Lower leg skin (tissue), 4 donors: ENCODE data around the gene KLHL5. TPM values are rescaled to one million over a fixed set of nuclear protein-coding genes. Genes with fewer than 3 reads are reported as not detected.

Experiments
- DNase-seq, 2 donors: peaks; one replicate each; pipeline ENCODE4 v3.0.0-alpha.2; 2019; ENCODE audit warnings: low spot score in 2 of 2
- H3K4me3 ChIP-seq: fragments of 200-600 bp; sonication (generic); 2 replicates; pipeline ENCODE4 v1.5.1; 2017; ENCODE audit warnings: mild to moderate bottlenecking, low read depth; ENCODE audit not compliant: poor library complexity, severe bottlenecking
- POLR2A ChIP-seq, 2 donors: fragments of 450-650 bp; IDR thresholded peaks; one replicate each; pipeline ENCODE4 v1.6.1; 2016 to 2017; ENCODE audit warnings: antibody characterized with exemption in 2 of 2, mild to moderate bottlenecking in 1 of 2, moderate library complexity in 1 of 2
- WGBS, 2 donors: methylation state at CpG; one replicate each; pipeline ENCODE4 v1.1.5; 2018; 5-methylcytosine and 5-hydroxymethylcytosine counted together
- intact Hi-C: fragments of 100-400 bp; cut with DNase I; formaldehyde crosslinking; loops from one replicate; pipeline ENCODE4 v1.15.0; 2023; ENCODE audit warnings: low total_unique reads
- total RNA-seq, 4 donors: library from RNA; depleted of rRNA; stranded (reverse); fragments of >200 nt; gene quantifications; one replicate each; pipeline ENCODE4 v1.1.0, GENCODE V29; 2016
- TF ChIP-seq, protein P1 (sequence below), 3 donors: fragments of 450-650 bp; IDR thresholded peaks; one replicate each; pipeline ENCODE4 v1.5.1; 2016; ENCODE audit warnings: antibody characterized with exemption in 3 of 3, mild to moderate bottlenecking in 3 of 3, moderate library complexity in 2 of 3

KLHL5 gene
- total RNA-seq, 4 donors from 2014 or later = 4.8 to 14.5 (median 11.2) TPM

DNA sequence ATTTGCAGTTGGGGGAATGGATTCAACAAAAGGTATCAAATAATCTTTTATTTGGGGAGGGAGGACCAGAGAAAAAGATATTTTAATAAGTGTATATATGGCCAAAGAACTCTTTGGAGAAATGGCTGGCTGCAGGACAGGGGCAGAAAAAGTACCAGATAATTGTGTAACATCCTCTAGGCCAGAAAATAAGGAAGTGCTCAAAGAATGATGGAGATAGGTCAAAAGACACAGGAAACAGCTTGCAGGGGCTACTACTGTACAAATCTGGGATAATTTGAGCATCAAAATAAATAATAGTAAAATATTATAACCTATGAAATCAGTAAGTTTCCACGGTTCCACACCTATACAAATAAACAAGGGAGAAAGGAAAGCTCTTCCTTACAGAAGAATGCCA is 34.8 kb downstream of the KLHL5 start:
- no peak overlapping the region for H3K4me3 ChIP-seq
- 88 to 96% methylated on average over 1 of the region's 1 CpG for WGBS, 2 donors
- intact Hi-C loops = no loop called here
- DNase-seq = no peak
- TF ChIP-seq, protein P1, sequence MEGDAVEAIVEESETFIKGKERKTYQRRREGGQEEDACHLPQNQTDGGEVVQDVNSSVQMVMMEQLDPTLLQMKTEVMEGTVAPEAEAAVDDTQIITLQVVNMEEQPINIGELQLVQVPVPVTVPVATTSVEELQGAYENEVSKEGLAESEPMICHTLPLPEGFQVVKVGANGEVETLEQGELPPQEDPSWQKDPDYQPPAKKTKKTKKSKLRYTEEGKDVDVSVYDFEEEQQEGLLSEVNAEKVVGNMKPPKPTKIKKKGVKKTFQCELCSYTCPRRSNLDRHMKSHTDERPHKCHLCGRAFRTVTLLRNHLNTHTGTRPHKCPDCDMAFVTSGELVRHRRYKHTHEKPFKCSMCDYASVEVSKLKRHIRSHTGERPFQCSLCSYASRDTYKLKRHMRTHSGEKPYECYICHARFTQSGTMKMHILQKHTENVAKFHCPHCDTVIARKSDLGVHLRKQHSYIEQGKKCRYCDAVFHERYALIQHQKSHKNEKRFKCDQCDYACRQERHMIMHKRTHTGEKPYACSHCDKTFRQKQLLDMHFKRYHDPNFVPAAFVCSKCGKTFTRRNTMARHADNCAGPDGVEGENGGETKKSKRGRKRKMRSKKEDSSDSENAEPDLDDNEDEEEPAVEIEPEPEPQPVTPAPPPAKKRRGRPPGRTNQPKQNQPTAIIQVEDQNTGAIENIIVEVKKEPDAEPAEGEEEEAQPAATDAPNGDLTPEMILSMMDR (IDR thresholded peaks at IDR 0.05) = no peak
- TF ChIP-seq POLR2A (IDR thresholded peaks at IDR 0.05) = no peak

DNA sequence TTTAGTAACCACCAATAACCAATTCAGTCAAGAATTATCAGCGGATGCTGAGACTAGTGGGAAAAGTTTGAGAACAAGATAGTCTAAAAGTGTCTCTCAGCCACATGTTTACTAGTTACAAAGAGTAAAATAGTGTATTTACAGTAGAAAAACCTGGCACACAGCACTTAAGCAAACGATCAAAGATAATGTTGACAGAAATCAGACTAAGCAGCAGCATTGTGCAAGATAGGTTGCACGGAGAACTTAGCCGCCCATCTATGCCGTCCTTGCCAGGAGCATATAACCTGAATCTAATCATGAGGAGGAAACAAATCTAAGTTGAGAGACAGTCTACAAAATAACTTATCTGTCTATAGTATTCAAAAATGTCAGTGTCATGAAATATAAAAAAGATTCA is 35.3 kb downstream of the KLHL5 start:
- H3K4me3 ChIP-seq = no peak overlapping the region
- no peak for DNase-seq
- 79 to 84% methylated on average over 5 of the region's 5 CpGs for WGBS, 2 donors
- no peak for TF ChIP-seq POLR2A (IDR thresholded peaks at IDR 0.05)
- TF ChIP-seq, protein P1 (IDR thresholded peaks at IDR 0.05) = no peak
- intact Hi-C loops = no loop called here

DNA sequence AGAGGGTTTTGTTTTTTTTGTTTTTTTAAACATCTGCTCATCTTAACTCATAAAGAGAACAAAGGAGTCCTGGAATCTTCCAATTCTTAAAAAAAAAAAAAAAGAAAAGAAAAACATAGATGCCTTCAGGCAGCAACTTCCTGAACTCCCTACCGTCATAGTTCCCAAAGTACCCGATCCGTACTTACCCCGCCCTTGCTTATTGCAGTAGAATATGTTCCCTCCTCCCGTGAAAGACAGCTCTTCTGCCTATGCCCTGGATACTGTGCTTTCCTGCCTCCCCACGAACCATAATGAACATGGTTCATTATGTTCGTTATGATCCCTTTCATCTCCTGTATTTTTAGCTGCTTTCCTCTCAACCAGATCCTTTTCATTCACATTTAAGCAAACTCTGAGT is 40.3 kb downstream of the KLHL5 start:
- TF ChIP-seq, protein P1 (IDR thresholded peaks at IDR 0.05) = no peak
- TF ChIP-seq POLR2A (IDR thresholded peaks at IDR 0.05) = no peak
- intact Hi-C loops = no loop called here
- H3K4me3 ChIP-seq = no peak overlapping the region
- WGBS, 2 donors = 53 to 55% methylated on average over 7 of the region's 7 CpGs
- DNase-seq = no peak

DNA sequence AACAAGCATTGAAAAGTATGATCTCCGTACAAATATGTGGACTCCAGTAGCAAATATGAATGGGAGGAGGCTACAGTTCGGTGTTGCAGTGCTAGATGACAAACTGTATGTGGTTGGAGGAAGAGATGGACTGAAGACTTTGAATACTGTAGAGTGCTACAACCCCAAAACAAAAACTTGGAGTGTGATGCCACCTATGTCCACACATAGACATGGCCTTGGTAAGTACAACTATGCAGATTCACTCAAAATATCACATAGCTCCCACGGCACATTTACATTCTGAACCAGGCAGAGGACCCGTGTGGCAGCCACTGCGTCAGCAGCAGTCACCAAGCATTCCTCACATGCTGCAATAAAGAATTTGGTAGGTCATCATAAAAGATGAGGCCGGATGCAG is 41.3 kb downstream of the KLHL5 start:
- intact Hi-C loops = no loop called here
- H3K4me3 ChIP-seq = no peak overlapping the region
- 93 to 97% methylated on average over 6 of the region's 6 CpGs for WGBS, 2 donors
- no peak for DNase-seq
- no peak for TF ChIP-seq POLR2A (IDR thresholded peaks at IDR 0.05)
- TF ChIP-seq, protein P1 (IDR thresholded peaks at IDR 0.05) = no peak

DNA sequence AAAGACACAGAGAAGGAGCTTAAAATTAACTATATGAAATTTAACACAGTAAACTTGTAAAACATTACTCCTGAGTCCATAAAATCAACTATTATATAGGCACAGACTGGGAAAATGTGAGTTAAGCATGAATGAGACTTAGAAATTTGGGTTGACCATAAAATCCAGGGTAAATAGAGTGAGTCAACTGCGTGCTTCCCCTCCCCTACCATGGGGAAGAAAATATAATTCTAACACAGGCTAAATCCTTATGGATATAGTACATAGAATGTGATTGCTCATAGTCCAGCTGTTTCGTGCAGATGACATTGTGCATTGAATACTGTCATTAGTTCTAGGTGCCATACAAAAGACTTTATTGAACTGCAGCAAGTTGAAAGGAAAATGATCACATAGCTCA is 42.2 kb downstream of the KLHL5 start:
- intact Hi-C loops = no loop called here
- 95 to 96% methylated on average over 2 of the region's 2 CpGs for WGBS, 2 donors
- TF ChIP-seq, protein P1 (IDR thresholded peaks at IDR 0.05) = no peak
- no peak for TF ChIP-seq POLR2A (IDR thresholded peaks at IDR 0.05)
- DNase-seq = no peak
- H3K4me3 ChIP-seq = no peak overlapping the region

DNA sequence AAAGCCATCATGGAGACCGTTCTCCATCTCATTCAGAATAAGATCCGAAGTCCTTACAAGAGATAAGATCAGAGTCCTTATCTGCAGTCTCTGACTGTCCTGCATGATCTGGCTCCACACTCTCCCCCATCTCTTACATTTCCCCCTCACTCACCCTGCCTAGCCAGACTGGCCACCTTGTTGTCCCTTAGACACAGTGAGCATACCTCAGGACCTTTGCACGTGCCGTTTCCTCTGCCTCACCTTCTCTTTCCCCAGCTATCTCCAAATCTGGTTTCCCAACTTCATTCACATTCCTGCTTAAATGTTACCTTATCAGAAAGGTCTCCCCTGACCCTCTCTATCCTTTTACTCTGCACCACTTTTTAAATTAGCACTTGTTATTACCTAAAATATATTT is 44.0 kb downstream of the KLHL5 start:
- WGBS, 2 donors = 96 to 98% methylated on average over 4 of the region's 4 CpGs
- no peak for DNase-seq
- intact Hi-C loops = no loop called here
- TF ChIP-seq, protein P1 (IDR thresholded peaks at IDR 0.05) = no peak
- TF ChIP-seq POLR2A (IDR thresholded peaks at IDR 0.05) = no peak
- no peak overlapping the region for H3K4me3 ChIP-seq
